ENCODE measurements around the gene SLC25A2.
"Not testable (repeated sequence)": the region's sequence is repeated elsewhere in the genome, so short reads cannot be mapped to it uniquely, and the experiment has no call there.

Gene SLC25A2

DNA sequence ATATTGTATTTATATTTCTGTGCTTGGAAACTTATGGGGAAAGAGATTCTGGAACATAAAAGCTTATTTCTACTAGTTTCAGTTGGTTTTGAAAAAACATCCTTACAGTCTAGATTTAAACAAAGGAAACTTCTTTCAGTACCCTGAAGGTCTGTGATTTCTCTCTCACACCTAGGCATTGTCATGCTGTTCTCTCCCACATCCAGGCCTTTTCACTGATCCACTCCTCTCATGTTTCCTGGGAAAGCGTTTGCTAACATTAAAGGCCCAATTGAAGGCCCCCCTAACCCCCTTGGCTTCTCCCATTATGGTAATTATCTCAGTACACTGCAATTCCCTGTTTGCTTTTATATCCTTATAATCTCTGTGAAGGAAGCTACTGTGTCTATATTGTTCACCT is 38.9 kb upstream of the SLC25A2 start:
- H3K4me3 ChIP-seq (ENCODE audit: control insufficient read depth, low read depth, low read length) = no peak overlapping the region
- TF ChIP-seq, protein P1, sequence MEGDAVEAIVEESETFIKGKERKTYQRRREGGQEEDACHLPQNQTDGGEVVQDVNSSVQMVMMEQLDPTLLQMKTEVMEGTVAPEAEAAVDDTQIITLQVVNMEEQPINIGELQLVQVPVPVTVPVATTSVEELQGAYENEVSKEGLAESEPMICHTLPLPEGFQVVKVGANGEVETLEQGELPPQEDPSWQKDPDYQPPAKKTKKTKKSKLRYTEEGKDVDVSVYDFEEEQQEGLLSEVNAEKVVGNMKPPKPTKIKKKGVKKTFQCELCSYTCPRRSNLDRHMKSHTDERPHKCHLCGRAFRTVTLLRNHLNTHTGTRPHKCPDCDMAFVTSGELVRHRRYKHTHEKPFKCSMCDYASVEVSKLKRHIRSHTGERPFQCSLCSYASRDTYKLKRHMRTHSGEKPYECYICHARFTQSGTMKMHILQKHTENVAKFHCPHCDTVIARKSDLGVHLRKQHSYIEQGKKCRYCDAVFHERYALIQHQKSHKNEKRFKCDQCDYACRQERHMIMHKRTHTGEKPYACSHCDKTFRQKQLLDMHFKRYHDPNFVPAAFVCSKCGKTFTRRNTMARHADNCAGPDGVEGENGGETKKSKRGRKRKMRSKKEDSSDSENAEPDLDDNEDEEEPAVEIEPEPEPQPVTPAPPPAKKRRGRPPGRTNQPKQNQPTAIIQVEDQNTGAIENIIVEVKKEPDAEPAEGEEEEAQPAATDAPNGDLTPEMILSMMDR (IDR thresholded peaks at IDR 0.05; ENCODE audit: control insufficient read depth, insufficient read depth, low read depth, low read length, missing control alignments) = no peak
- DNase-seq (ENCODE audit: low read depth) = no peak

DNA sequence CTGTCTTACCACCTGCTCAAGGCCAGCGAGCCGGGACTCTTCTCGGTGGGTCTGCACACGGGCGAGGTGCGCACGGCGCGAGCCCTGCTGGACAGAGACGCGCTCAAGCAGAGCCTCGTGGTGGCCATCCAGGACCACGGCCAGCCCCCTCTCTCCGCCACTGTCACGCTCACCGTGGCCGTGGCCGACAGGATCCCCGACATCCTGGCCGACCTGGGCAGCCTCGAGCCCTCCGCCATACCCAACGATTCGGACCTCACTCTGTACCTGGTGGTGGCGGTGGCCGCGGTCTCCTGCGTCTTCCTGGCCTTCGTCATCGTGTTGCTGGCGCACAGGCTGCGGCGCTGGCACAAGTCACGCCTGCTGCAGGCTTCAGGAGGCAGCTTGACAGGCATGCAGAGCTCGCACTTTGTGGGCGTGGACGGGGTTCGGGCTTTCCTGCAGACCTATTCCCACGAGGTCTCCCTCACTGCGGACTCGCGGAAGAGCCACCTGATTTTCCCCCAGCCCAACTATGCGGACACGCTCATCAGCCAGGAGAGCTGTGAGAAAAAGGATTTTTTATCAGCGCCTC is 37.0 kb upstream of the SLC25A2 start:
- DNase-seq (ENCODE audit: low read depth) = not testable (repeated sequence)

DNA sequence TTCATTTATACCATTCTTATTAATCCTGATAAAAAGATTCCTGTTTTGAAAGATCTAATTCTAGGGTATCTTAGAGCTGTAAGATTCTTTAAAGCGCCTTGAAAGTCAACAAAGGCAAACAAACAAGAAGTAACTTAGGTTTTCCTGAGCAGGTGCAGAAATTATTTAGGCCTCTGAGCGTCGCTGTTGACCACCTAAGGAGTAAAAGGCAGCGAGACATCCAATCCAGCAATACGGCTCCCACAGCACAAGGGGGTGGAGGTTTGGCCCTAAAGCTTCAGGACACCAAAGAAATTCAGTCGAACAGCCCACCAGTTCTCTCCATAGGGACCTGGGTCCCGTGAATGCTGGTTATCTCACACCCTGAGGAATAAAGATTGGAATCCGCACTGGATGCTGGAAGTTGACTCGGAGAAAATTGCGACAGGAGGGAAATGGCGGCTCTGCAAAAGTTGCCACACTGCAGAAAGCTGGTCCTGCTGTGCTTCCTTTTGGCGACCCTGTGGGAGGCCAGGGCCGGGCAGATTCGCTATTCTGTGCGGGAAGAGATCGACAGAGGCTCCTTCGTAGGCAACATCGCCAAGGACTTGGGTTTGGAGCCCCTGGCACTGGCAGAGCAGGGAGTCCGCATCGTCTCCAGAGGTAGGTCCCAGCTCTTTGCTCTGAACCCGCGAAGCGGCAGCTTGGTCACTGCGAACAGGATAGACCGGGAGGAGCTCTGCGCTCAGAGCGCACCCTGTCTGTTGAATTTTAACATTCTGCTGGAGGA is 34.9 kb upstream of the SLC25A2 start, which contains the start of gene PCDHGA2:
PCDHGA2 (plus strand) TSS at position 223 of the 769 bp plus-strand sequence.
- TF ChIP-seq, protein P1 (IDR thresholded peaks at IDR 0.05; ENCODE audit: control insufficient read depth, insufficient read depth, low read depth, low read length, missing control alignments) = peak; percentile 73
- DNase-seq (ENCODE audit: low read depth) = no peak
- peak within 1 kb of the TSS; percentile 53 for H3K4me3 ChIP-seq (ENCODE audit: control insufficient read depth, low read depth, low read length)

More for the DNA sequence above, 37.0 kb upstream of the SLC25A2 start:
- H3K4me3 ChIP-seq (ENCODE audit: control insufficient read depth, low read depth, low read length) = not testable (repeated sequence)

DNA sequence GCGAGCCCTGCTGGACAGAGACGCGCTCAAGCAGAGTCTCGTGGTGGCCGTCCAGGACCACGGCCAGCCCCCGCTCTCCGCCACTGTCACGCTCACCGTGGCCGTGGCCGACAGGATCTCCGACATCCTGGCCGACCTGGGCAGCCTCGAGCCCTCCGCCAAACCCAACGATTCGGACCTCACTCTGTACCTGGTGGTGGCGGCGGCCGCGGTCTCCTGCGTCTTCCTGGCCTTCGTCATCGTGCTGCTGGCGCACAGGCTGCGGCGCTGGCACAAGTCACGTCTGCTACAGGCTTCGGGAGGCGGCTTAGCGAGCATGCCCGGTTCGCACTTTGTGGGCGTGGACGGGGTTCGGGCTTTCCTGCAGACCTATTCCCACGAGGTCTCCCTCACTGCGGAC is 28.7 kb upstream of the SLC25A2 start:
- not testable (repeated sequence) for DNase-seq (ENCODE audit: low read depth); H3K4me3 ChIP-seq (ENCODE audit: control insufficient read depth, low read depth, low read length)

DNA sequence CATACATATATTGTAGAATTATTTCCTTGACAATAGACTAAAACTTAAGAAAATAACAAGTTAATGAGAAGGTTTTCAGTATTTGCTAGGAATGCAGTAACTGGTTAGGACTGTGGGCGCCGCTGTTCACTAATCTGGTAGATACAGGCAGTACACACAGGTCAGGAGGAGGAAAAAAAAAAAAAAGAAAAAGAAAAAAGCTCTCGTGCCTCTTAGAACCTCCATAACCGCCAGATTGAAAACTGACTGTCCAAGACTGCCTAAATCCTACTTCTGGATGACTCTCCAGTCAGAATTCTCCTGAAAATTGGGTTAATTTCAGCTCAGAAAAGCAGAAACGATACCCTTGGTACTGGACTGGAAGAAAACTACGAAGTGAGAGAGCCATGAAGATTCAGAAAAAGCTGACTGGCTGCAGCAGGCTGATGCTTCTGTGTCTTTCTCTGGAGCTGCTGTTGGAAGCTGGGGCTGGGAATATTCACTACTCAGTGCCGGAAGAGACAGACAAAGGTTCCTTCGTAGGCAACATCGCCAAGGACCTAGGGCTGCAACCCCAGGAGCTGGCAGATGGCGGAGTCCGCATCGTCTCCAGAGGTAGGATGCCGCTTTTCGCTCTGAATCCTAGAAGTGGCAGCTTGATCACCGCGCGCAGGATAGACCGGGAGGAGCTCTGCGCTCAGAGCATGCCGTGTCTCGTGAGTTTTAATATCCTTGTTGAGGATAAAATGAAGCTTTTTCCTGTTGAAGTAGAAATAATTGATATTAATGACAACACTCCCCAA is 26.6 kb upstream of the SLC25A2 start, which contains the start of gene PCDHGA1:
PCDHGA1 (plus strand) TSS at position 216 of the 782 bp plus-strand sequence.
- TF ChIP-seq, protein P1 (IDR thresholded peaks at IDR 0.05; ENCODE audit: control insufficient read depth, insufficient read depth, low read depth, low read length, missing control alignments) = peak; percentile 74
- DNase-seq (ENCODE audit: low read depth) = peak; percentile 46
- H3K4me3 ChIP-seq (ENCODE audit: control insufficient read depth, low read depth, low read length) = peak within 1 kb of the TSS; percentile 45

DNA sequence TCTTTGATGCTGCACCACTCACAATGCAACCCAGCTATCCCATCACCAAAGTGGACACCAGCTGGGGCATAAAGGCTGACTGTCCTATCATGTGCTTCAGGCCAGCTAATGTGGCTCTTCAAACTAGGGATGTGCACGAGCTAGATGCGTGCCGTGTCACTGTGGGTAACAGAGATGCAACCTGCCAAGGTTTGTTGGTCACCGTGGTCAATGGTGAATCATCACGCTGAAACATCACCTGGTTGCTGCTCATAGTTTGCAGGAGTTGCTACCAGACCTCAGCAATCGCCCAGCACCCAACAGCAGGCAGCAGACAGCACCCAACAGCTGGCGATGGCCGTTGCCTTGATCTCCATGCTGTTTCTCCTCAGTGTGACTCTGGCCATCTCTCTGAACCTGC is 24.4 kb upstream of the SLC25A2 start:
- TF ChIP-seq, protein P1 (IDR thresholded peaks at IDR 0.05; ENCODE audit: control insufficient read depth, insufficient read depth, low read depth, low read length, missing control alignments) = no peak
- H3K4me3 ChIP-seq (ENCODE audit: control insufficient read depth, low read depth, low read length) = no peak overlapping the region
- no peak for DNase-seq (ENCODE audit: low read depth)

DNA sequence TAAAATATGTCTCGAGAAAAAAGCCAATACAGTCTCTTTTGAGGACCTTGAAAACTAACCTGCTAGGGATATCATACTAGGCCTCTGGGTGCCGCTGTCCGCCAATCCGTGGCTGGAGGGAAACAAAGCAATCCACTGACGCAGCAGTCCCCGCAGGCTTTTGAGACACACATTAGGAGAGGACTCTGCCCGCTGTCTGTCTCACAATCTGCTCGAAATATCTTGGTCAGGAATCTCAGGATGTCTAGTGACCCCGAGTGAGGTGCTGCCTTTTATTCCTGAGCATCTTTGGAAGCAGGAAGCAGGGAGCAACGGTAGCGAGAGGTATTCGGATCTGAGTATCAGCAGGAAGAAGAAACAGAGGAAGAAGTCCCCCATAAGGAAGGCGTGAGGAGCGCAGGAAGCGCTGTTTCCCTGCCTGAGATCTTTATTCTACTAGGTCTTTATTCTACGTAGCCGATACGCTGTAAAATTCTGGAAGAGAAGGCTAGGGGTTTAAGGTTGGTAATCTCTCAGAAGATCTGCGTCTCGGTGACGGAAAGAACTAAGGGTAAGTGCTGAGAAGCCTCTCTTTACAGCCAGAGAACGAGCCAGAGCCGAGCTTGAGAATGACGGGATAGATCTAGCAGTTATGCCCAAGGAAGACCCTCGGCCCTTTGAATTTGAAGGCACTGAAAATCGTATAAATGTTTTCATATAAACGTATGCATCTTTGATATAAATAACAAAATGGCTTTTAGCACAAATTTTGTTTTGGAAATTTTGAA is 22.4 kb upstream of the SLC25A2 start:
- peak overlapping the region; percentile 43 for H3K4me3 ChIP-seq (ENCODE audit: control insufficient read depth, low read depth, low read length)
- DNase-seq (ENCODE audit: low read depth) = peak; percentile 39
- TF ChIP-seq, protein P1 (IDR thresholded peaks at IDR 0.05; ENCODE audit: control insufficient read depth, insufficient read depth, low read depth, low read length, missing control alignments) = peak; percentile 85
